GM12864 (cell line): Measurements from ENCODE around the gene WDR31.
"Not testable (repeated sequence)": the region's sequence is repeated elsewhere in the genome, so short reads cannot be mapped to it uniquely, and the experiment has no call there.

Experiments used
- DNase-seq: peaks from one replicate; pipeline ENCODE4 v3.0.0-alpha.2; 2011; ENCODE audit warnings: low read depth
- H3K4me3 ChIP-seq: 2 replicates; pipeline ENCODE4 v1.5.1; 2011; ENCODE audit warnings: mild to moderate bottlenecking, low read depth, low read length, control low read depth
- CTCF ChIP-seq: IDR thresholded peaks from 2 replicates; pipeline ENCODE4 v1.5.1; 2011; ENCODE audit warnings: low read depth, mild to moderate bottlenecking, moderate library complexity, low read length, control low read depth, inconsistent platforms; ENCODE audit errors: missing control alignments

The WDR31 gene

GRCh38 chr9:113380869-113381378, 40.8 kb upstream of the WDR31 start:
- no peak overlapping the region for H3K4me3 ChIP-seq
- no peak for TF ChIP-seq CTCF
- DNase-seq = peak; percentile 34

GRCh38 chr9:113379829-113380210, 39.7 kb upstream of the WDR31 start:
- not testable (repeated sequence) for DNase-seq

GRCh38 chr9:113379094-113379828, 39.2 kb upstream of the WDR31 start:
- DNase-seq, H3K4me3 ChIP-seq: not testable (repeated sequence)

More at GRCh38 chr9:113379829-113380210, 39.7 kb upstream of the WDR31 start:
- not testable (repeated sequence) for H3K4me3 ChIP-seq

GRCh38 chr9:113376634-113377567, 36.8 kb upstream of the WDR31 start, which contains the start of gene HDHD3:
Gene HDHD3, minus strand, starts transcription at chr9:113376986. Its CDS starts 2,632 bp downstream, at chr9:113374354.
- TF ChIP-seq CTCF = no peak
- peak; percentile 47 for DNase-seq
- peak within 1 kb of the TSS; percentile 97 for H3K4me3 ChIP-seq

GRCh38 chr9:113375057-113376023, 35.3 kb upstream of the WDR31 start:
- DNase-seq = no peak
- no peak for TF ChIP-seq CTCF
- H3K4me3 ChIP-seq = peak overlapping the region; percentile 97

- no peak for DNase-seq
- no peak overlapping the region for H3K4me3 ChIP-seq
- no peak for TF ChIP-seq CTCF
Measured at GRCh38 chr9:113373676-113374392, 33.8 kb upstream of the WDR31 start.

GRCh38 chr9:113373256-113373655, 33.2 kb upstream of the WDR31 start:
- TF ChIP-seq CTCF = no peak
- no peak overlapping the region for H3K4me3 ChIP-seq
- DNase-seq = no peak
